Middle frontal gyrus (tissue), 1 donor: ENCODE results near the gene IFI27L1.

Experiments
- DNase-seq: peaks from one replicate; pipeline ENCODE4 v3.0.0-alpha.2; 2015; ENCODE audit warnings: low spot score; ENCODE audit errors: extremely low spot score

Gene IFI27L1

GRCh38 chr14:94132285-94132887 is 51.3 kb downstream of the IFI27L1 start:
- peak; percentile 54 for DNase-seq

GRCh38 chr14:94135476-94135875 is 54.4 kb downstream of the IFI27L1 start:
- DNase-seq, result no peak

GRCh38 chr14:94136575-94137331 is 55.6 kb downstream of the IFI27L1 start:
- DNase-seq, result peak; percentile 82

GRCh38 chr14:94138251-94138650 is 57.1 kb downstream of the IFI27L1 start:
- DNase-seq, result no peak

- DNase-seq, result no peak
Measured at GRCh38 chr14:94139006-94139405, 57.9 kb downstream of the IFI27L1 start.

- no peak for DNase-seq
Measured at GRCh38 chr14:94139421-94139820, 58.3 kb downstream of the IFI27L1 start.

- no peak for DNase-seq
Measured at GRCh38 chr14:94142247-94142646, 61.1 kb downstream of the IFI27L1 start.

GRCh38 chr14:94142836-94143235 is 61.7 kb downstream of the IFI27L1 start:
- DNase-seq, result no peak

- no peak for DNase-seq
Measured at GRCh38 chr14:94143239-94143638, 62.1 kb downstream of the IFI27L1 start.

- no peak for DNase-seq
Measured at GRCh38 chr14:94143711-94144110, 62.6 kb downstream of the IFI27L1 start.

GRCh38 chr14:94144765-94145164 is 63.7 kb downstream of the IFI27L1 start:
- no peak for DNase-seq

GRCh38 chr14:94145902-94146527 is 64.9 kb downstream of the IFI27L1 start:
- no peak for DNase-seq
